ENCODE measurements around the gene EXOSC5. TPM values are rescaled to one million over a fixed set of nuclear protein-coding genes. Genes with fewer than 3 reads are reported as not detected.

Gene EXOSC5
- total and polyA plus RNA-seq, 9 of the 15 experiments (the other 6 are each of a cell fraction or from before 2014, with no cell fraction given) = 10.9 to 75.5 (median 37.8) TPM

DNA sequence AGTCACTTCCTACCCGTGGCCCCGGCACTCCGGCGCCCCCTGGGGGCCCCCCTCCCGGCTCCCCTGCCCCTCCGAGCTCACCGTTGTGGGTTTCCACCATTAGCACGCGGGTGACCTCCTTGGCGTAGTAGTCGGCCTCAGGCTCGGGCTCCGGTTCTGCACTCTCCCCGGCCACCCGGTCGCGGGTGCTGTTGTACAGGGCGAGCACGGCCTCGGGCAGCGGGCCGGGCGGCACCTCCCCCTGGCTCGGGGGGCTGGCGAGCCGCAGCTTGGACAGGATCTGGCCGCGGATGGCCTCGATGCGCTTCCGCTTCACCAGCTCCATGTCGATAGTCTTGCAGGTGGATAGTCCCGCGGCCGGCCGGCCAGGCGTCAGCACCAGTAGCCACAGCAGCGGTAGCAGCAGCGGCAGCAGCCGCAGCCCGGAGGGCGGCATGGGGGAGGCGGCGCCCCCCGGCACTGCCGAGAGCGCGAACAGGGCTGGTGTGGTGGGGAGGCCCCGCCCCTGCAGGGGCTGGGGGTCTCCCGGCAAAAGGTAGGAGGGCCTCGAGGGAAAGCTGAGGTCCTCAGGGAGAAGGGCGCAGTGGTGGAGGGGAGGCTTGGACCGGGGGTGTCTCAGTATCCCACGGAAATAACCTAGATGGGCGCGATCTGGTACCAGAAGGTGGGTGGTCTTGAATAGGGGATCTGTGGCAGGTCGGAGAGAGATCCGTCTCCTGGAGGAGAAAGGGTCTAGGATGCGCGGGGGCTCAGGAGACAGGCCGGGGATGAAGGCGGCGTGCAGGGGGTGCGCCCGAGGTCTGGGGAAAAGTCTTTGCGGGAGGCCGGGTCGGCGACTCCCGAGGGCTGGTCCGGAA lies 44.3 kb downstream of the EXOSC5 start (continued):
- TF ChIP-seq ZNF318 (IDR thresholded peaks at IDR 0.05; ENCODE audit: borderline replicate concordance in 1 of 2, low read depth in 1 of 2) (no peak), ARID1B (IDR thresholded peaks at IDR 0.05) (peak; percentile 30), PHF8 (IDR thresholded peaks at IDR 0.05; ENCODE audit: borderline replicate concordance, low read length) (peak; percentile 44; the same call in 1 of the 2 replicates), FOXP1 (CRISPR knock-in tag; IDR thresholded peaks at IDR 0.05) (peak; percentile 71; the same call in 1 of the 2 replicates), ZNF764 (CRISPR knock-in tag; IDR thresholded peaks at IDR 0.05; ENCODE audit: low read depth) (no peak), USF1 (CRISPR knock-in tag; IDR thresholded peaks at IDR 0.05) (peak; percentile 50), HSF4 (CRISPR knock-in tag; IDR thresholded peaks at IDR 0.05; ENCODE audit: borderline replicate concordance) (no peak), ID3 (CRISPR knock-in tag; IDR thresholded peaks at IDR 0.05) (no peak), ID3 (tag; IDR thresholded peaks at IDR 0.05) (no peak), RBM14 (IDR thresholded peaks at IDR 0.05; ENCODE audit: borderline replicate concordance, insufficient read depth, low read depth, low read length) (0 out of 2 replicates have a peak, but pooled peaks have one; percentile 52), CTBP1 (IDR thresholded peaks at IDR 0.05; ENCODE audit: borderline replicate concordance) (no peak), SMARCE1 (IDR thresholded peaks at IDR 0.05) (0 out of 2 replicates have a peak, but pooled peaks have one; percentile 15), SMAD2 (IDR thresholded peaks at IDR 0.05; ENCODE audit: low read depth, low read length) (no peak), ELF2 (CRISPR knock-in tag; IDR thresholded peaks at IDR 0.05) (peak; percentile 57)
- TF ChIP-seq, protein P1, sequence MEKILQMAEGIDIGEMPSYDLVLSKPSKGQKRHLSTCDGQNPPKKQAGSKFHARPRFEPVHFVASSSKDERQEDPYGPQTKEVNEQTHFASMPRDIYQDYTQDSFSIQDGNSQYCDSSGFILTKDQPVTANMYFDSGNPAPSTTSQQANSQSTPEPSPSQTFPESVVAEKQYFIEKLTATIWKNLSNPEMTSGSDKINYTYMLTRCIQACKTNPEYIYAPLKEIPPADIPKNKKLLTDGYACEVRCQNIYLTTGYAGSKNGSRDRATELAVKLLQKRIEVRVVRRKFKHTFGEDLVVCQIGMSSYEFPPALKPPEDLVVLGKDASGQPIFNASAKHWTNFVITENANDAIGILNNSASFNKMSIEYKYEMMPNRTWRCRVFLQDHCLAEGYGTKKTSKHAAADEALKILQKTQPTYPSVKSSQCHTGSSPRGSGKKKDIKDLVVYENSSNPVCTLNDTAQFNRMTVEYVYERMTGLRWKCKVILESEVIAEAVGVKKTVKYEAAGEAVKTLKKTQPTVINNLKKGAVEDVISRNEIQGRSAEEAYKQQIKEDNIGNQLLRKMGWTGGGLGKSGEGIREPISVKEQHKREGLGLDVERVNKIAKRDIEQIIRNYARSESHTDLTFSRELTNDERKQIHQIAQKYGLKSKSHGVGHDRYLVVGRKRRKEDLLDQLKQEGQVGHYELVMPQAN (IDR thresholded peaks at IDR 0.05; ENCODE audit: borderline replicate concordance) = 0 out of 2 replicates have a peak, but pooled peaks have one; percentile 55
